ENCODE measurements around the gene FIS1.

GRCh38 chr7:101287032-101287431 lies 42.2 kb upstream of the FIS1 start:
- TF ChIP-seq TARDBP (IDR thresholded peaks at IDR 0.05; ENCODE audit: borderline replicate concordance) (no peak), LARP7 (IDR thresholded peaks at IDR 0.05) (no peak), ZNF24 (IDR thresholded peaks at IDR 0.05) (no peak), TCF3 (IDR thresholded peaks at IDR 0.05; ENCODE audit: borderline replicate concordance, insufficient read depth, low read depth, low read length) (no peak), MEF2B (IDR thresholded peaks at IDR 0.05; ENCODE audit: partially characterized antibody, poor library complexity, severe bottlenecking) (no peak)
- TF ChIP-seq, protein P1, sequence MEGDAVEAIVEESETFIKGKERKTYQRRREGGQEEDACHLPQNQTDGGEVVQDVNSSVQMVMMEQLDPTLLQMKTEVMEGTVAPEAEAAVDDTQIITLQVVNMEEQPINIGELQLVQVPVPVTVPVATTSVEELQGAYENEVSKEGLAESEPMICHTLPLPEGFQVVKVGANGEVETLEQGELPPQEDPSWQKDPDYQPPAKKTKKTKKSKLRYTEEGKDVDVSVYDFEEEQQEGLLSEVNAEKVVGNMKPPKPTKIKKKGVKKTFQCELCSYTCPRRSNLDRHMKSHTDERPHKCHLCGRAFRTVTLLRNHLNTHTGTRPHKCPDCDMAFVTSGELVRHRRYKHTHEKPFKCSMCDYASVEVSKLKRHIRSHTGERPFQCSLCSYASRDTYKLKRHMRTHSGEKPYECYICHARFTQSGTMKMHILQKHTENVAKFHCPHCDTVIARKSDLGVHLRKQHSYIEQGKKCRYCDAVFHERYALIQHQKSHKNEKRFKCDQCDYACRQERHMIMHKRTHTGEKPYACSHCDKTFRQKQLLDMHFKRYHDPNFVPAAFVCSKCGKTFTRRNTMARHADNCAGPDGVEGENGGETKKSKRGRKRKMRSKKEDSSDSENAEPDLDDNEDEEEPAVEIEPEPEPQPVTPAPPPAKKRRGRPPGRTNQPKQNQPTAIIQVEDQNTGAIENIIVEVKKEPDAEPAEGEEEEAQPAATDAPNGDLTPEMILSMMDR (IDR thresholded peaks at IDR 0.05 in 2 of 3, conservative IDR thresholded peaks at IDR 0.05 in 1 of 3; ENCODE audit: control insufficient read depth in 2 of 3, extremely low read depth in 1 of 3, insufficient read depth in 1 of 3, low read depth in 3 of 3, low read length in 3 of 3) = no peak
